HG02763 (cell line): ENCODE measurements around the gene PHB1.

Experiments
- ATAC-seq: cut with Tn5 transposase; IDR thresholded peaks from one replicate; pipeline ENCODE4 v1.9.1; 2021; ENCODE audit warnings: mild to moderate bottlenecking, moderate library complexity; ENCODE audit not compliant: unreplicated experiment

The PHB1 gene

DNA sequence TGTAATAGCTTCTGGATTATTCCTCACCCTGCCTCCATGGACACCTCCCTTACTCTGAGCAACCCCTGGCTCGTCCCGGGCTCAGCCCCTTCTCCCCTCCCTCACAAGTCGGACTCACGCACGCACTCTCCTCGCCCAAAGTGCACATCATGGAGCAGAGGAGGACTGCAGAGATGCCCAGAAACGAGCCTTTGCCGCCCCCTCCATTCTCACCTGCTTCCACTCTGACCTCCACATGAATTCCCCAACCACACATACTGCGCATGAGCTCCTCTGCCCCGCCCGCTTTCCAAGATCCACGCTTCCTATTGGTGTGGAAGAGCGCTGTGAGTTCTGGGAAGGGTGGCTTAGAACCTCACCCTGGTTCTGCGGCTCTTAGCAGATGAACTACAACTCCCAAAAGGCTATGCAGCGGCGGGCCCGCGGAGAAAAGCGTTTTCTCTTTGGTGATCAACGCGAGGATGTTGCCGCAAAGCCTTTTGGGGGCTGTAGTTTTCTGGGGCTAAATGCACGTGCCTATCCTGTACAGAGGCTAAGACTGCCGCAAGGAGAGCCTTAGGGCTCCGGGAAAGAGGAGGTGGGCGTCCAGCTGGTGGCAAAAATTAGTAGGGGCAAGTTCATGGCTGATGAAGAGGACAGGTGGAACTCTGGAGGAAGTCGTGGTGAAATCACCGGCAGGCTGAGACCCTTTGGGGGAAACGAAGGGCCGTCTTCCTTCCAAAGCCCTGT, at the start of gene PHB1:
TSS of gene PHB1 (minus strand) at position 261 of the 729 bp plus-strand sequence. CDS start 1,618 bp downstream, outside the sequence.
- peak; percentile 99 for ATAC-seq

DNA sequence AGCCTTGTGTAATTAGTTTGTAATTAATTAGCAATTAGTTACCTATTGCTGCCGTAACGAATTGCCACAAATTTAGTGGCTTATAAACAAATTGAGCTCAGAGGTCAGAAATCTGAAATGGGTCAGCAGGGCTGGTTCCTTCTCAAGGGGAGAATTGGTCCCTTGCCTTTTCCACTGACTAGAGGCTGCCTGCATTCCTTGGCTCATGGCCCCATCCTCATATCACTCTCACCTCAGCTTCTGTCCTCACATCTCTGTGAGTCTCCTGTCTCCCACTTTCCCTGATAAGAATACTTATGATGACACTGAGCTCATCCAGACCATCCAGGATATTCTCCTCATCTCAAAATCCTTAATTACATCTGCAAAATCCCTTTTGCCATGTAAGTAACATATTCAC, 49.4 kb upstream of the PHB1 start:
- no peak for ATAC-seq

DNA sequence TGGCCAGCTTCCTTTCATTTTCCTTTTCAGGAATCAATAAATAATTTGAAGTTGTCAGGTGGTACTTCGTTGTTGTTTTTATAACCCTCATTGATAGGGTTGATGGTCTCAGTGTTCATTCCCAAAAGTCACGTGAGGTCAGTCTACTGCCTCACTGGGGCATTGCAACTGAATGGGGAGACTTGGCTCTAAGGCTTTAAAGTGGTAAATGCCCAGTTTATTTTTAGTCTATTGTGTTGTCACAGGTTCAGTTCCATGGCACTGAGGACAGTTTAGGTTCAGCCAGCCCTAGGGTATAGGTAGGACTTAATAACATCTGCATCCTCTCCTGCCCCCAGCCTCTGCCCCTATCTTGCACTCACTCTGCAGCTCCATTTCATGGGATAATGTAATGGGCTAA, 46.9 kb upstream of the PHB1 start:
- ATAC-seq, result no peak

DNA sequence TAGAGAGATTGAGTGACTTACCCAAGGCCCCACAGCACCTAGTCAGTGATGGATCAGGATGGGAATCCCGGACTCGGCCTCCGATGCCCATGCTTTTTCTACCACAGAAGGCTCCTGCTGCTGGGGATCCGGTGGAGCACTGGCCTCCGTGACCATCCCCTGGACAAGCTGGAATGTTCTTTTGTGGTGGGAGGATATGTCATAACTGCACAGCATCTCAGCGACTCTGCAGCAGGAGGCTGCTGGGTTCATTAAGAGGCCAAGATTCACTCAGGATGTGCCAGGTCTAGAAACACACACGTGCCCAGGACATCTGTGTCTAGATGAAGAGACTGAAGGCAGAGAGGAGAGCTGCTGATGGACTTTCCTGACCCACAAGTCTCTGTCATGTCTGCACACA, 45.7 kb upstream of the PHB1 start:
- no peak for ATAC-seq

DNA sequence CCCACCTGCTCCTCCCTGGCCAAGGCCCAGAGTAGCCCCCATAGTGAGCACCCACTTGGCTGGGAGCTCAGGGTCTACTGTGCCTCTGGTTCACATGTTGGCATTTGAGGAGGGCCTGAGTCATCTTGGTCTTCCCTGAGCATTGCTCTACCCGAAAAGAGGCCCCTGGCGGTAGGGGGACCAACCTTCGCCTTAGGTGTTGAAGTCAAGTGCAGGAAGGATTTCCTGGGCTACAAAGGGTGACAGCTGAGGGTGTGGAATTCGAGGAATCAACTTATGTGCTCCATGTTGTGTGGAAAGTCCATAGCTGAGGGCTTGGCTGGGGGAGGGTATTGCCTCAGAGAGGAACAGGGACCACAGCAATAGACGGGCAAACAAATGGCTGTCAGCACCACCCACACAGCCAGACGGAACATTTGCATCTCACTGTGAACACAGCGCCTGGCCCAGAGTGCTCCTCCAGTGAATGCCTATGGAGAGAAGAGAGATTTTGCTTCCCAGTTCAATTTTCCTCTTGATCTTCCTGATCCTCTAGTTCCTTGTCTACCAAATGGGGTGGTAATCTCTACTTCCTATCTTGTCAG, 44.8 kb upstream of the PHB1 start:
- no peak for ATAC-seq

DNA sequence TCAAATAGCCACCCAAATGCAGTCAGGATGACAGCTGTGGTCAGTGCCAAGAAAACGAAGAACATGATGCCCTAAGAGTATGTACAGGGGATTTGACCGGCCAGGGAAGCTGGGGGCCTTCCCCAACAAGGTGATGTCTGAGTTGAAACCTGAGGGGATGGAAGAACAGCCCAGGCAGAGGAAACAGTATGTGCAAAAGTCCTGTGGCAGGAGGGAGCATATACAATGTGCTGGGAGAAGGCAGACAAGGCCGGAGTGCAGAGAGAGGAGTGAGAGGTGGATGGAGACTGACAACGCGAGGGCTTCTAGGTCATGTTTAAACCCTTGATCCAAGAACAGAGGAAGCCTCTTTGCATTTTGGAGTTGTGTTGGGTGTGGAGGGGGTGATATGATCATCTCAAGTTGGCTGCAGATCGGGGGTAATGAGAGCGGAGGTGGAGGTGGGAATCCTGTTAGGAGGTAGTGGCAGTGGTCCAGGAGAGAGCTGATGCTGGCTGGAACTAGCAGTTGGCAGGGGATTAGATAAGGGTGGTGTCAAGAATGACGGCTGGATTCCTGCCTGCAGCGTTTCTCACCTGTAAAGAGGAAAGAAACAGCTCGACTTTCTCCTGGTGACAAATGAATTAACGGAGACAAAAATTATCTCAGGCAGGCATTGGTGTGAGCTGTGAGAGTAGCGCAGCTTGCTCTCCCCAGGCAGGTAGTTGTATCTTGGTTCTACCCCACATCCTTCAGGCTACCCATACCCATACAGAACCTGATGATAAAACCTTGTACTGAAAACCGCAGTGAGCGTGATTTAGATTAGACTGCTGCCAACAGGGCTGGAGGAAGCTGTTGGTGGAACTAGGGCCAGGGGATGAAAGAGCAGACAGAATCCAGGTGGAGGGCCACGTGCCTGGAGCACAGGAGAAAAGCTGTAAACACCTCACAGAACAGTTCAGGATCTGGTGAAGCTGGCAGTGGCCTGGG, 43.2 kb upstream of the PHB1 start:
- no peak for ATAC-seq

DNA sequence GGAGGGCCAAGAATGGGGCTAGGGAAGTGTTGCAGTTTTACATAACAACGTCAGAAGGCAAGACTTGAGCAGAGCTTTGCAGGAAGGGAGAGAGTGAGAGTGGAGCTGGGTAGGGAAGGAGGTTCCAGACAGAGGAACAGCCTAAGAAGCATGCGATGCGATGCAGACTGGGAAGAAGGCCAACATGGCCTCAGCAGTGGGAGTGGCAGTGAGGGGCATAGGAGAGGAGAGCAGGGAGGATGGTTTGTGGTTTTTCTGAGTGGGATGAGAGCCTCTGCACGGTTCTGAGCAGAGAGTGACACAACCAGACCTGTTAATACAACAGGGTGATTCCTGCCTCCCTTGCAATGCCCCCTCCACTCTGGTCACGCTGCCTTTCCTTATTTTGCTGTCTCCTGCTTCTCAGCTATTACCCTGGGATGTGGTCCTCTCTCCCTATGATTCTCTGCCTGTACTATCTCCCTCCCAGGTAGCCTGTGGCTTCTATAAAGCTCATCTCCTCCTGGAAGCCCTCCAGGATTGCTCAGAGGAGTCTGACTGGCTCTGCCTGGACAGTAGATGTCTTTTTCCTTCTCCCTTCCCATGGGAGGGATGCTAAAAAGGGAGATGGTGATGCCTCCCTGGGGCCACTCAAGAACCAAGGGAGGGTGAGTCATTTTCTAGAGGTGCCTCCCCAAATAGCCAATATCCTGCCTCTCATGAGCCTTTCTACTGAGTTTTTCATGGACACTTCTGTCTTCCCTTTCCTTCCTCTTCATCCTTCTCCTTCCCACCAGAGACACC, 41.7 kb upstream of the PHB1 start:
- no peak for ATAC-seq

DNA sequence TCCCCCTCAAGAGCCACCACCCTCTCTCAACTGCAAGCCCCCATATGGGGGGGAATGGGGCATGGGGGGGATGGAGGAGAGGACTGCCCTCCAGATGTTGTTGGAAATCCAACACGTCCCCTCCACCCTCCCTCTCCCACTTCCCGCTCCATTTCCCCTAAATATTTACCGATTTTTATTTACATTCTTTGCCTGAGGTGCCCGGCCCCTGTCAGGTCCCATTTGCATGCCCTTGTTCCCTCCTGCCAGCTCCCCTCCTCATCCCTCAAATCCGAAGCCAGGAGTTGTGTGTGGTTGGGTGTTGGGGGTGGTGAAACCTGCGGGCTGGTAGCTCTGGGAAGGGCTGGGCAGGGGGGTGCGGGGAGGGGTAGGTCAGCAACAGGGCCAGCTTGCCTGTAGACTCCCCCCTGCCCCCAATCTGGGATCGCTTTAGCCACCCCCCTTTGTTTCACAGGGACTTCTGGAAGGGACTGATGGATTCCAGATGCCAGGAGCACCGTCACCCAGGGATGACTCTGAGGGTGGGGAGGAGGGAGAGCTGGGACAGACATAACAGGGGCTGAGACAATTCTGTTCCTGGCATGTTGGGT, 40.7 kb upstream of the PHB1 start:
- ATAC-seq, result no peak

DNA sequence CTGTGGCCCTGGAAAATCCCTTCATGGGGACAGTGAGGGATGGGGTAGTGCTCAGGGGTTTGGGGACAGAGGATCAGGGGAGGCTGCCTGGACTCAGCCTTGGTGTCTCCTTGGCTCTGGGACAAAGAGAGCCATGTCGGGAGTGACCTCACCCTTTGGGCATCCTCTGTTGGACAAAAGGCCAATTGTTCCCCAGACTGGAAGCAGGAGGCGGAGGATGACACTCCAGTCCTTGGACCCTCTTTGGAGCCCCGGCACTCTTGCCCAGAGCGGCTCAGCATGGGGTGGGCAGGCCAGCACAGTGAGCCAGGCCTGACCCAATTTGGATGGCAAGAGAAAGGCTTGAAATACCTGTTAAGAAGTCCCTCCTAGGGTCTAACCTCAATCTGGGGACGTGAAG, 39.4 kb upstream of the PHB1 start:
- ATAC-seq, result no peak

DNA sequence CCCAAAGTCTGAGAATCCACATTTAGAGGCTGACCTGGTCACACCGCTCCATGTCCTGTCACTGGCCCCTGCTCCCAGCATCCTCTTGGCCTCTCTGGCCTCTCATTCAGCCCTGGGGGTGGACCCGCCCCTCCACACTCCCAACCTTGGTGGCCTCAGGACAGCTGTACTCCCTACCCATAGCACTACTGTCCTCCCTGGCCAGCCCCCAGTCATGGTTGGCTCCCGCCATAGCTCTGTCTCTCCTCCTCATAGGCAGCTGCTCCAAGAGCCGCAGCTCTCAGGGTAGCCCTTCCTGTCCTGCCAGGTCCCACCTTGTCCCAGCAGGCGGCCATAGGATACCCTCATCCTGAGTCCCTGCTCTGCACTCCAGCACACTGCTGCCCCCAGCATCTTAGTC, 38.0 kb upstream of the PHB1 start:
- no peak for ATAC-seq

DNA sequence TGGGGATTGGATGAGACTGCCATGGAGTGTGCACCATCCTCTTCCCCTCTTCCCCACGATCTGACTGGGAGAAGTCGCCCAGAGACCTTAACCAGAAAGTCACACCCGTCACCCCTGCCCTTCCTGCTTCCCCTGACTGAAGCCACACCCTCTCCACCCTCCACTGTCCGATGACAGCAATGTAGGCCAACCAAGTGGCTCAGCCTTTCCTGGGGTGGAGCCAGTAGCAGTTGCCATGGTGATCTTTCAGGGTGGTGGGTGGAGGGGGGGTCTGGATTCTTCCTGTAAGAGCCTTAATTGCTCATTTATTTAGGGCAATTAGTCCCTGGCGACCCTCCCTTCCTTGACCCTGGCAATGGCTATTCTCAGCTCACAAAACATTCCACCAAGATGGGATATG, 37.5 kb upstream of the PHB1 start:
- no peak for ATAC-seq

DNA sequence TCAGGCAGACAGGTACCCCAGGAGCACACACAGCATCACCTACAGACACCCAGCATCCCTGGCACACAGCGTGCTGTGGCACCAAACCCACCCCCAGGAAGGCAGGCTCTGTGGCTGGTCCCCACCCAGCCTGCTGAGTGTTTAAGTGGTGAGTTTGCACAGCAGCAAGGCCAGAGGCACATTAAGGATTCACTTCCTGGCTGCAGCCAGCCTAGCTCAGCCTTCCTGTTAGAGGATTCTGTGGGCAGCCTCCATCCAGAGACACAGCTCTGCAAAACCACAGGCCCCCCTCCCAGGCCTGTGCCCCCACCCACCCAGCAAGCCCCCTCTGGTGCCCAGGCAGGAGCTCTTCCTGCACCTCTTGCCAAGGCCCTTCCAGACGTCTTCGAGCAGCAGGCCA, 36.1 kb upstream of the PHB1 start:
- no peak for ATAC-seq

DNA sequence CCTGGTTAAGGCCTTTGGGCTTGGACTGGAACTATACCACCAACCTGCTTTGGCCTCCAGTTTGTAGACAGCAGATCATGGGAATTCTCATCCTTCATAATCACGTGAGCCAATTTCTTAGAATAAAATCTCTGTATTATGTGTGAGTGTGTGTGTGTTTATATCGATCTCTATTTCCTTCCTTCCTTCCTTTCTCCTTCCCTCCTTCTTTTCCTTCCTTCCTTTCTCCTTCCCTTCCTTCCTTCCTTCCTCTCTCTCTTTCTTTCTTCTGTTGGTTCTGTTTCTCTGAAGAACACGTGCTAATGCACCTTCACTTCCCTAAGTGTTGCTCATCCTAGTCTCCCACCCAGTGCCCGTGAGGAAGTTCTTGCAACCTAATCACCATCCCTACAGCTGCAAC, 35.5 kb upstream of the PHB1 start:
- ATAC-seq, result no peak

DNA sequence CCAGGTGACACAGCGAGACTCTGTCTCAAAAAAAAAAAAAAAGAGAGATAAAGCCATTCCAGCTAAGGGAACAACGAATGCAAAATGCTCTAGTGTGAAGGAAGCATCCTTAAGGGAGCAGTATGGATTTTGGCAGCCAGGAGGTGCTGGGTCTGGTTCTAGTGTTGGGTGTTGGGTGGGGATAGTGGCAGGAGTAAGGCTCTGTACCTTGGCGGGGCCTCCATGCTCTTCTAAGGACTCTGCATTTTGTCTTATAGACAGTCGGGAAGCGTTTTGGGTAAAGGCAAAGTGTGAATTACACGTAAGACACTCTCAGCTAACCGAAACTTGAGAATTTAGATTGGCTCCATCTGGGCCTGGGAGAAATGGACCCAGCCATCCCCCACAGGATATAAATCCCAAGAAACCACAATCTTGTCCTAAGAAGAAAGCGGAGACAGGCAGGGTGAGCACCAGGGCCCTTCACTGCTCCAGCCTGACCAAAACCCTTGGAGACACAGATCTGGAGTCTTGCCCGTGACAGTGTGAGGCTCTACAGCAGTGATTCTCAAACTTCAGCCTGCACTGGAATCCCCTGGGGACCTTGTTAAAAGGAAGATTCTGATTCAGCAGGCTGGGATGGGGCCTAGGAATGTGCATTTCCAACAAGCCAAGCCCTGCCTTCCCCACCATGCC, 33.1 kb upstream of the PHB1 start:
- no peak for ATAC-seq

DNA sequence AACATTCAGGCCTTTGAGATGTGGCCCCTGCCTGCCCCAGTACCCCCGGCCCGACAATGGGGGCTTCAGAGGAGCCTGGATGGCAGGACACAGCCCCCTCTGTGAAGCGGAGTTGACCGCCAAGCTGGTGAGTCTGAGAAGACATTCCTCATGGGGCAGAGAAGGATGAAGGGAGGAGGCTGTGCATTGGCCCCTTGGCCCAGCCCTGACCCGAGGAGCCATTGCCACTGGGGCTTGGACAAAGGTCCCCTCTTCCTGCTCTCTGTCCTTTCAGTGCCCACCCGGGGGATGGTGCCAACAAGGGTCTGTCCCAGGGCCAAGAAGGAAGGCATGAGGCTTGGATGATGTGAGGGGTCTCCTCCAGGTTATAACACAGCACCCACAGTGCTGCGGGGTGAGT, 30.9 kb upstream of the PHB1 start:
- no peak for ATAC-seq

DNA sequence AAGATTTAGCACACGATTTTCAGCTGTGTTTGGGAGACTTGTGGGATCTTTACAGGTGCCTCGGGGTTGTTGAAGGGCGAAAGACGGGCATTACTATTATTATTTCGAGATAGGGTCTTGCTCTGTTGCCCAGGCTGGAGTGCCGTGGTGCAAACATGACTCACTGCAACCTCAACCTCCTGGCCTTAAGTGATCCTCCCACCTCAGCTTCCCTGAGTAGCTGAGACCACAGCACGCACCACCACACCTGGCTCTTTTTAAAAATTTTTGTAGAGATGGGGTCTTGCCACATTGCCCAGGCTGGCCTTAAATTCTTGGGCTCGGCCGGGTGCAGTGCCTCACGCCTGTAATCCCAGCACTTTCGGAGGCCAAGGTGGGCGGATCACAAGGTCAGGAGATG, 29.7 kb upstream of the PHB1 start:
- no peak for ATAC-seq

DNA sequence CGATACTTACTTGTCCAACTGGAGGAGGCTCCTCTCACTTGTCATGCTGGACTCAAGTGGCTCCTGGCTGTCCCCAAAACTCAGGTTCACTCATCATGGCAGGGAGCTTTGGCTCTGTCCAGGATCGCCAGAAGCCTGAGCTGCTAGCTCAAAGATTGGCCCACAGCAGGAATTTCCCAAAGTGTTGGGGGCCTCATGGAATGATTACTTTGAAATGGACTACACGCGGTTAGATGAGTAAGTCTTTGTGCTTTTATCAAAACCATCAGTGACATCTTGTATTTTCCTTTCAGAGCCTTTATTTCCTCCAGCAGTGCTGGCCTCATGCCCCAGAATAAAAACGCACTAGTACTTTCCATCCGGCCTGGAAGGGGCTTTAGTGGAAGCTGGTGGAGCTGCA, 29.2 kb upstream of the PHB1 start:
- no peak for ATAC-seq

DNA sequence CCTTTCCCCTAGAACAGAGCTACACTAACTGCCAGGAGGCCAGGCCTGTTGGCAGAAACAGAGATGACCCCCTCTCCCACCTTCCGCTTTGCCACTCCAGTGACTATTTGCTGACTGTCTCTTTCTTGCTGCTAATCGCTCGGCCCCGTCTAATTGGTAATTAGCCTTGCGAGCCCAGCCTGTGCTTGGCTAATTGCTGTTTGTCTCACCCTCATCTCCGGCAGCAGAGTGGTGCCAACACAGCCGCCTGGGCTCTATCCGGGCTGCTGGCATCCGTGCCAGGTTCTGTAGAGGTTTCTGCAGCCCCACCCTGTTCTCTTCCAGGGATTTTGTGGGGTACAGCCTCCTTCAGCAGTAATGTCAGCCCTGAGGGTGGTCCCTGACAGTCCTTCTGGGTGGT, 27.4 kb upstream of the PHB1 start:
- no peak for ATAC-seq

DNA sequence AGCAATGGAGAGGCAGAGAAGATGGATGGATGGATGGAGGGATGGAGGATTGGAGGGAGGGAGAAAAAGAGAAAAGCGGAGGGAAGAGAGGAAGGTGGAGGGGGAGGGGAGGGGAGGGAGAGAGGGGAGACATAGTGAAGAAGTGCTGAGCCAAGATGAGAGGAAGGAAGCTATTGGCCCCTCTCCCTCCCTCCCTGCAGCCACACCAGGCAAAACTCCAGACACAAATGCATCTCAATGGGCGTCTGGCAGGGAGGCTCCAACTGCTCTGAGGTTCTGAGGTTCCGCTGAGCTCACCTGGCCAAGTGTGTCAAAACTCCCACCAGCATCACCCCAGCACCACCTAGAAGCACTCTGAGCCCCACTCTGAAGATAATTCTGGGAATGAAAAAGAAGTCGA, 26.9 kb upstream of the PHB1 start:
- no peak for ATAC-seq

DNA sequence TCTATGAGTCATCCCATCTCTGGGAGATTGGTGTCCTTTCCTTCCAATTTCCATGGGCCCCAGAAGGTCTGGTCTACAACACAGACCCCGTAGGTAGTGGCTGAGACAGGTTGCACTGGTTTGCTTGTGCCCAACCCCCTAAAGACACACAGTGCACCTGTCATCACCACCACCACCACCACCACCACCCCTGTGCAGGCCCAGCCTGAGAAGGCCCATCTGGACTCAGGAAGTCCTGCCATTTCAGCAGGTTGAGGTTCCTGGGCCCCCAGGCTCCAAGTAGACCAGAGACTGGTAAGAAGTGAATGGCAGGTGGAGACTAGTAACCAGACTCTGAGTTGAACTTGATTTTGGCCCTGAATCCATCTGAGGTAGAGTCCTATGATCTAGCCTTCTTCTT, 25.9 kb upstream of the PHB1 start:
- no peak for ATAC-seq
